Frontal cortex (tissue), 4 donors: ENCODE data around the gene VAMP2. TPM values are rescaled to one million over a fixed set of nuclear protein-coding genes. Genes with fewer than 3 reads are reported as not detected.

ENCODE experiments used
- DNase-seq, 2 donors: peaks; one replicate each; pipeline ENCODE4 v3.0.0; 2012; ENCODE audit warnings: low spot score in 2 of 2
- FAIRE-seq: peaks from 2 replicates; lab custom pipeline; 2012; peaks lifted over from hg19 to GRCh38; lab: Jason Lieb, UNC
- total RNA-seq: library from RNA; depleted of rRNA; stranded (reverse); fragments of >200 nt; gene quantifications from one replicate; pipeline ENCODE4 v1.2.3, GENCODE V29; 2014
- donor health status: control.
- donor health status: control.
- donor health status: control.

The VAMP2 gene
- total RNA-seq, 1 donor from 2014 or later: 23.6 TPM

DNA sequence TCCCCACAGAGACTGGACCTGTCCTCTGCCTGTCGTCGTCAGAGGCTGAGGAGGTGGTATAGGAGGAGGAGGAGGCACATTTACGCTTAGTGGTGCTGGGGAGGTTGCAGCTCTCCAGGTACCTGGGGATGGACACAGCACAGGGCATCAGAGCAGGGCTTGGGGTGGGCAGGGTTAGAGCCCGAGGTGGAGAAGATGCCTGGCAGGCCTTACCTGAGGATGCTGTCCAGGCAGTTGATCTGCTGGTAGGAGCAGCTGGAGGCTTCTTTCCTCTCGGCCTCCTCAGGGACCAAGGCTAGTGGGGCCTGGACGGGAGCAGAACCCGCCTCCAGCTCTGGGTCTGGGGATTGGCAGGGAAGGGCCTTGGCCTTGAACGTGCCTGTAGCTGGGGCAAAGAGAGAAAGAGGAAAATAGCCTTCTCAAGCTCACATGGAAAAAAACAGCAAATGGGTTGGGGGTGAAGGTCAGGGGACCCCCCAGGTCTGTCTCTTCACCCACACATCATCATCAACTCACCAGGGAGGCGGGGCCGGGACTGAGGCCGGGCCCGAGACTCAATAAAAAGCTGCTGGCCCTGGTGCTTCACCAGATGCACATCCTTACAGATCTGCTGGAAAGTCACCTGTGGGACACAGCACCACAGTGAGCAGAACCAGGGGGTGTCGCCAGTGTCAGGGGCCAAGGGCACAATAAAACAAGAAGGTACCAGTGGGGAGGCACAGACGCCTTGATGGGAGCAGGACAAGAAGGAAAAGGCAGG lies 16.2 kb downstream of the VAMP2 start:
- no peak for DNase-seq
- FAIRE-seq: no peak

DNA sequence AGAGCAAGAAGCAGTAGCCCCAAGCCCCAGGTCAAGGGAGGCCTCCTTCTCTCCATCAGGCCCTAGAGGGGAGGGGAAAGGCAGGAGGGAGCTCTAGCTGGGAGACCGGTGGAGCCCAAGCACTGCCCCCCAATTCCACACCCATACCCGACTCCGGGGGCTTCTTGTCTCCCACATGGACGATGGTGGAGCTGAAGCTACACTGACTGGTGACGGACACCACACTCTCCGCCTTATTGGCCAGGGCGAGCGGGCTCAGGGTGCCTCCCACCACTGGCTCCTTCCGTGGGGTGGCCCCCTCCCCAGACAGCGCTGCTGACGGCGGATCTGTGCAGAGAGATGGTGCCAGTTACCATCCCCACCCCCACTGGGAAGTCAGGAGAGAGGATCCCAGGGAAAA lies 16.9 kb downstream of the VAMP2 start:
- FAIRE-seq: no peak
- DNase-seq: no peak

DNA sequence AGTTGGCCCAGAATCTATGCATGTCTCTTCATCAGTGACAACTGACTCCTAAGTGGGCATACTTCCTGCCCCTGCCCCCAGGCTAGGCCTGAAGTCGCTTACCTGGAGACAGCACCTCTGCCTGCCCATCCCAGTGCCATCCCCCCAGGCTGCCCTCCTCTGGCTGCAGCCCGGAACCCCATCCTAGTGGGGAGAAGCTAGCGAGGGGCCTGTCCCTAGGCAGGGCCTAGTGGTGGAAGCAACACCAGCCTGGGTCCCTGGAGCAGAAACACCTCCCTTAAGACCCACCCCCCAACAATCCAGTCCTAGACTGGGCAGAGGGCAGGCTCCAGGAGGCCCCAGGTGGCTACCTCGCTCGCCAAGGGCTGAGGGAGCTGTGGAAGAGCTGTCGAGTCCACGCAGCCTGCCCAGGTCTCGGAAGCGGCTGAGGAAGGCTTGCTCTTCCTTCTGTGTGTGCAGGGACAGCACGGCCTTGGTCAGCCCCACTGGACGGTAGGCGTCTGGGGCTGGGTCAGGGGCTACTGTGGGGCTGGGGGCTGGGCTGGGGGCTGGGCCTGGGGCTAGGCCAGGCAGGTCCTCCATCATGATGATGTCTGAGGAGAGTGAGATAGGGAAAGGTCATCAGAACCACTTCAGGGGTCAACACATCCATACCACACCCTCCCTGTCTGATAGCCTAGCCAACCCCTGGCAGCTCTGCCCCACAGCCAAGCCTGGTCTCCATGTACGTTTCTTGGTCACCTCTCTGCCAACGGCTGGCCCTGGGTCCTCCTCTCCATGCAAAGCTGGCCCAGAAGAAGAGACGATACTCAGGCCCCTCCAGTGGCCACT lies 18.1 kb downstream of the VAMP2 start:
- no peak for DNase-seq
- FAIRE-seq: no peak

DNA sequence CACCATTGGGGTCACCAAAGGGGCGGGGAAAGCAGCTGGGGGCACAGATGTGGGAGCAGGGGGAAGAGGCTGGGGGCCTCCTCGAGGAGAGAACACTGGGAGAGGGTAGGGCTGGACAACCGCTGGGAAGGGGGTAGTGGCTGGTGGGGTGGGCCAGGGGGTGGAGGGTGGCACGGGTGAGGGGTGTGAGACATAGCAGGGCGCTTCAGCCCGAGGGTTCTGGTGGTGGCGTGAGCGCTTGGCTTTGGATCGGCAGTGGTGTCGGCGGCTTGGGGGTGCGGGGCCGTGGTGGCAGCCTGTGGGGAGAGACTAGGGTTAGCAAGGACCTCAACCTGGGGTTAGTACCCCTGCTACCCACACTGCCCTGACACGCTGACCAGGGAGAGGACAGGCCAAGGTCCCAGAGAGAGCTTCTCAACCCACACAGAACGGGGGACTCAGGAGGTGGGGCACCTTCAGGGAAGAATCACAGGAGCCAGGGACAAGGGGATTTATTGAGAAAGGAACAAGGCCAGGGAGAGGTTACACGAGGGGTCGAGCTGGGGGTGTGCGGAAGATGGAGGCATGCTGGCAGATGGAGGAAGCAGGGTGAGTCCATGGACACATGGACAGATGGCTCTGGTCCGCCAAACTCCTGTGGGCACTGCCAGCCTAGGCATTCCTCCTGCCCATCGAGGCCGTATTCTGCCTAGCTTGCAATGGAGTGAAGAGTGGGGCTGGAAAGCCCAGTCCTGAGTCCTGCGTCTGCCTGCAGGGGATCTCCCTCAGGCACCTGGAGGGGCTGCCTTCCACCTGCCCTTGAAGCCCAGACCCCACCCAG lies 19.0 kb downstream of the VAMP2 start:
- no peak for FAIRE-seq

DNA sequence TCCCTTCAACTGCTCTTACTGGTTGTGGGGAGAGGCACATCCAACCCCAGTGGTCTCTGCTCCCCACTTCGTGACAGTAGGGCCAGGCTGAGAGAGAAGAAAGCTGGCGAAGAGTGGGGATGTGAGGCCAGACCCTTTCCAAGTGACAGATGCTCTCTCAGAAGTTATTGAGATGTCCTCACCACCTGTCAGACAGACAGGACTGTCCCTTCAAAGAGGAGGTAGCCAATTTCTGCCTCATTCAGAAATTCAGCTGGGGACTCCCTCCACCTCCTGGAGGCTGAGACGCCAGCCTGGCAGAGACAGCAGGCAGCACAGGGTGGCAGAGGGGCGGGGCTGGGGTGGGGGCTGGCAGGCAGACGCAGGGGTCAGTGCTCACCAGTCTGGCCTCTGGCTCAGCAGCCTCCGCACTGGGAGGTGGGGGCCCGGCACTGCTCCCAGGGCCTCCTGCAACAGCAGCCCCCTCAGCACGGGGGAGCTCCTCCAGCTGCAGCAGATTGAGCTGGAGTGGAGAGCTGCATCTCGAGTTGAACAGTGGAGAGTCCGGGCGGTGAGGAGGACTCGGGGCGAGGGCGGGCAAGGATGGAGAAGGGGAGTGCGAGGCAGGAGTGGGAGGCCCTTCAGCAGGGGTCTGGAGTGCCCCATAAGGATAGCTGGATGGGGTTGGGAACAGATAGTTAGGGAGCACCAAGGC lies 19.7 kb downstream of the VAMP2 start:
- no peak for DNase-seq
- FAIRE-seq: no peak

More for the DNA sequence above, 19.0 kb downstream of the VAMP2 start:
- no peak for DNase-seq

- DNase-seq (no peak), FAIRE-seq (no peak)
These were observed 20.4 kb downstream of the VAMP2 start for GRCh38 chr17:8142158-8142886.

DNA sequence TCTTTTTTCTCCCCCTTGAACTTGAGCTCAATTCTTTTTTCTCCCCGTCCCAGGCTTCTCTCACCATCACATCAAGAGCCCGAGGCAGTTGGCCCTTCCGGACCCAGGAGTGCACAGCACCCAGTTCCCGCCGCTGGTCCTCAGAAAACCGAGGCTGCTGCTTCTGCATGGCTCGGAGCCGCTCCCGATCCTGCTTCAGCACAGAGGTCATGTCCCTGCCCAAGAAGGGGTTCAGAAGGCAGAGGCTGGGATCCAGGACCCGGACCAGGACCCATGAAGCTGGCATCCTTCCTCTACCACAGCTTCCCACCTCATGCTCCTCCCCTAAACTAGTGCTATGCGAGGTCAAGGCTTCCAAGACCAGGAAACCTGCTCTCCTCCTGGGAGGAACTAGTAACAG lies 21.0 kb downstream of the VAMP2 start:
- DNase-seq (no peak), FAIRE-seq (no peak)

GRCh38 chr17:8141045-8141444 lies 21.7 kb downstream of the VAMP2 start:
- no peak for DNase-seq
- no peak for FAIRE-seq

- DNase-seq: no peak
- FAIRE-seq: no peak
These were observed 22.4 kb downstream of the VAMP2 start for GRCh38 chr17:8140065-8141029.

DNA sequence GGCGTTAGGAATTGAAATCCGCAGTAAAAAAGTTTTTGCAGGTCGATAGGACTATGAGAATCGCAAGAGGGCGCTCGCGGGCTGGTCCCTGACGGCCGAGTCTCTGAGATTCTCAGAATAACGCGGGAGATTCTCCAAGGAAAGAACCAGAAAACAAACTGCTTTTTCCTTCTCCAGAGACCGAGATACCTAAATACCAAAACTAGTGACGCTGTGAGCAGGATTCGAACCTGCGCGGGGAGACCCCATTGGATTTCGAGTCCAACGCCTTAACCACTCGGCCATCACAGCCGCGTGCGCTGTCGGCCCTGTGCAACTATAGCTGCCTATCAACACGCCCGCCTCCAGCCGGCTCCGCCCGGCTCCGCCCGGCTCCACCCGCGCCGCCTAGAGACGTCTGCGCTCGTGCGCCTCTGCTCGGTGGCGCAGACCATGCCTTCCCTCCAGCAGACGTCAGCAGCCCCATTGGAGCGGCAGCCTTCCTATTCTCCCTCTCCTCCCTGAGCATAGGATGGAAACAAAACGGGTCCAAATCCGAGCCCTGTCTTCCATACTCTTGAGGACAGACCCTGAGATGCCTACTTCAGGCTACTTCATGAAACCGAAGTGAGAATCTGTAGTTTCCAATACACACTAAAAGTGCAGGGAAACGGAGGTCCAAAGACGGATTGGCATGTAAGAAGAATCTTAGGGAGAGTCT lies 23.9 kb downstream of the VAMP2 start:
- DNase-seq: peak; percentile 87
- FAIRE-seq: peak; percentile 30

- FAIRE-seq (no peak), DNase-seq (no peak)
These were observed 24.4 kb downstream of the VAMP2 start for GRCh38 chr17:8138374-8138671.

- FAIRE-seq: no peak
- DNase-seq: no peak
These were observed 24.9 kb downstream of the VAMP2 start for GRCh38 chr17:8137645-8138373.

- DNase-seq (no peak), FAIRE-seq (no peak)
These were observed 28.8 kb downstream of the VAMP2 start for GRCh38 chr17:8133941-8134340.

DNA sequence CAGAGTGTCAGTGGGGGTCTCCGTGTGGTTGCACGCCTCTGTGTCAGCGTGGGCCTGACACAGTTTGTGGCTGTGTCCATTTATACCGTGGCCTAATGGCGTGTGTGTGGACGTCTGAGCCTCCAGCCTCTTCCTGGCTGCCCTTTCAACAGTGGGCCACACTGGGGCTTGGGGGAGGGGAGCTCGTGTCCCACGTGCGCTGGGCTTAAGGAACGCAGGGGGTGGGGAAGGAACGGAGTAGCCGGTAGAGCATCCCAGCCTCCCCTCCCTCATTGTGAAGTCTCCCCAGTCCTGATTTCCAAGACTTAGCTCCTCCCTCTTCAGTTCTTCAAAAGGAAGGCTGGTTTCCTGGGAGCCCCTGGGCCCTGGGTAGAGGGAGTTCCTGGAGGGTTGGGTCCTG lies 29.3 kb downstream of the VAMP2 start:
- no peak for DNase-seq

DNA sequence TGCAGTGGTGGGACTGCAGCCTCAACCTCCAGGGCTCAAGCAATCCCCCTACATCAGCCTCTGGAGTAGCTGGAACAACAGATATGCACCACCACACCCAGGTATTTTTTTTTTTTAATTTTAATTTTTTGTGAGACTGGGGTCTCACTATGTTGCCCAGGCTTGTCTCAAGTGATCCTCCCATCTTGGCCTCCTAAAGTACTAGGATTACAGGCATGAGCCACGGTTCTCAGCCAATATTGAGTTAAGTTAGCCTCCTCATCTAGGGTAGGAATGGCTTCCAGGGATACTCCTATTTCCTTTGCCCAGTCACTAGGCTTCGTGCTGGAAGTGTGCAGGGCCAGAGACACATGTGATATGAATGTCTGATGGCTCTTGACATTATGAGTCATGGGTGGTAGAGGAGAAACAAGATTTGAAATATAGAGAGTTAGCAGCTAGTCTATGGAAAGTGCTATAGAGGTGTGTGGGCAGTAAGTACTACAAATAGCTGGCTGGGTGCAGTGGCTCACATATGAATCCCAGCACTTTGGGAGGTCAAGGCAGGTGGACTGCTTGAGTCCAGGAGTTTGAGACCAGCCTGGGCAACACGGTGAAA lies 30.8 kb downstream of the VAMP2 start:
- DNase-seq (no peak), FAIRE-seq (no peak)

More for the DNA sequence above, 29.3 kb downstream of the VAMP2 start:
- FAIRE-seq: no peak

DNA sequence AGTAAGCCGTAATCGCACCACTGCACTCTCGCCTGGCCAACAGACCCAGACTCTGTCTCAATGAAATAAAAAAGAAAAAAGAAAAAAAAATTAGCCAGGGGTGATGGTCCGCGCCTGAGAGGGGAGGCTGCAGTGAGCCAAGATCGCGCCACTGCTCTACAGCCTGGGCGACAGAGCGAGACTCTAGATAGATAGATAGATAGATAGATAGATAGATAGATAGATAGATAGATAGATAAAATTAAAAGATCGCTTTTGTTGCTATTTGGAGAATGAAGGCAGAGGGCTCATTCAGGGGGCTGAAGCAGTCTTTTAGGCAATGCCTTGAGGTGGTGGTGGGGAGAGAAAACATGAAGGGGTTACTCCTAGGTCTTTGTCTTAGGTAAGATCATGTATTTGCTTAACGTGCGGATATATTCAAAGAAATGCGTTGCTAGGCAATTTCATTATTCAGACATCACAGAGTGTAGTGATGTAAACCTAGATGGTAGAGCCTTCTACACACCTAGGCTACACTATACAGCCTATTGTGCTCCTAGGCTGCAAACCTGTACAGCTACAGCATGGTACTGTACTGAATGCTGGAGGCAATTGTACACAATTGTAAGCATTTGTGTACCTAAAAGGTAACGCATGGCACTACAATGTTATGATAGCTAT lies 34.5 kb downstream of the VAMP2 start:
- no peak for FAIRE-seq
- no peak for DNase-seq
